ENCODE measurements around the gene METTL3.

The METTL3 gene

DNA sequence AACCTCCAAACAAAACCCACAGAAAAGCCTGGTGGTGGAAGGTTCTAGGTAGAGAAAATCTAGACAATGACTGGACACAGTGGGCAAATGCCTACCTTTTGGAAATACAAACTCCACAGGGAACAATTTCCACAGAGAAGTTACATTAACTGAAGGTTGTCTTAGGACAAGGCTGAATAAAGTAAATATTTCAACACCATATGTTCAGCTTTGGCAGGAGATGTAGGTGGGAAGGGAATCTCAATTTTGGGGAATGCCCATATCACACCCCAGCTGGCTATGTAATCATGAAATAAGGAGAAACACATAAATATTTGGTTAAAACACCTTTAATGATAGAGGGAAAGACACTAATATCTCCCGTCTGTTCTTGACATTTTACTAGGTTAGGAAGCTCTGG, 9.6 kb upstream of the METTL3 start:
- no peak overlapping the region for H3K27ac ChIP-seq (ENCODE audit: insufficient read depth in 1 of 2, low read depth in 1 of 2, low read length in 2 of 2, poor library complexity in 1 of 2, severe bottlenecking in 2 of 2)
- no peaks in the 10 kb centered on the region for H3K9me3 ChIP-seq (ENCODE audit: control extremely low read depth in 1 of 5, control insufficient read depth in 4 of 5, insufficient read depth in 2 of 5, low read depth in 1 of 5, low read length in 4 of 5)
- H3K4me1 ChIP-seq (ENCODE audit: control extremely low read depth in 1 of 4, control insufficient read depth in 4 of 4, insufficient read depth in 4 of 4, low read length in 3 of 4): peaks cover 0 to 3% (median 0%) of the 10 kb centered on the region in 4 experiments
- ChIA-PET POLR2A (no interaction called here), CTCF (interaction anchor here (0.7 to 2.4 kb wide), 2 partner anchors 9 to 18 kb away, joined by 3 to 11 read pairs; partner anchors contain the start of gene METTL3)
- H3K27me3 ChIP-seq (replicated peaks in 2 of 5; ENCODE audit: control insufficient read depth in 4 of 5, insufficient read depth in 5 of 5, low read length in 4 of 5): peaks cover 0 to 1% (median 0%) of the 10 kb centered on the region in 5 experiments
- peaks cover 0 to 8% (median 0%) of the 10 kb centered on the region in 4 experiments for H3K36me3 ChIP-seq (ENCODE audit: control insufficient read depth in 4 of 4, insufficient read depth in 4 of 4, low read length in 3 of 4)
- no CpG with 5 or more reads among the region's 1 CpG for WGBS (ENCODE audit: insufficient coverage)
- no peak for DNase-seq
- no peak overlapping the region for H3K4me3 ChIP-seq (ENCODE audit: control insufficient read depth in 1 of 7, extremely low read depth in 1 of 7, insufficient read depth in 4 of 7, low read depth in 2 of 7, low read length in 6 of 7)

DNA sequence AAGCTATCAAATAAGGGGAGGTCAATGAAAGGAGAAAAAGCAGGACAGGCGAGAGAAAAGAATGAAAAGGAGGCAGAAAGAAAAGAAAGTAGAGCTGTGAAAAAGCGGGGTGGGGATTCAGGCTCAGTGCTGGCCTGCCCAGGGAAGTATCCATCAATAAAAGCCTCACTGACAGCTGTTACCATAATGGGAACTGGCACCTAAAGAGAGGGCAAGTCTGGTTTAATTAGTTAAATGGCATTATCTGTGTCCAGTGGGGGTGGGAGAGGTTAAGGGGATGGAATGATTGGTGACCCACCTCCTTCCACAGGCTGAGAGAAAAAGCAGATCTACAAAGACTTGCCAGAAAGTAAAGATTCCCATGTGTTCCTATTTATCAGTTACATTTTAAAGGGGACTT, 7.6 kb upstream of the METTL3 start:
- ChIA-PET POLR2A (no interaction called here), CTCF (interaction anchor here (0.6 to 1.2 kb wide), 2 partner anchors 12 to 23 kb away, joined by 3 to 5 read pairs; no protein-coding TSS in a partner anchor)
- DNase-seq: no peak
- H3K4me1 ChIP-seq (ENCODE audit: control extremely low read depth in 1 of 4, control insufficient read depth in 4 of 4, insufficient read depth in 4 of 4, low read length in 3 of 4): no peaks in the 10 kb centered on the region
- 100% methylated on average over 2 of the region's 2 CpGs for WGBS (ENCODE audit: insufficient coverage)
- H3K27me3 ChIP-seq (replicated peaks in 2 of 5; ENCODE audit: control insufficient read depth in 4 of 5, insufficient read depth in 5 of 5, low read length in 4 of 5): no peaks in the 10 kb centered on the region
- no peak overlapping the region for H3K4me3 ChIP-seq (ENCODE audit: control insufficient read depth in 1 of 7, extremely low read depth in 1 of 7, insufficient read depth in 4 of 7, low read depth in 2 of 7, low read length in 6 of 7)
- H3K36me3 ChIP-seq (ENCODE audit: control insufficient read depth in 4 of 4, insufficient read depth in 4 of 4, low read length in 3 of 4): peaks cover 0 to 4% (median 0%) of the 10 kb centered on the region in 4 experiments
- no peak overlapping the region for H3K27ac ChIP-seq (ENCODE audit: insufficient read depth in 1 of 2, low read depth in 1 of 2, low read length in 2 of 2, poor library complexity in 1 of 2, severe bottlenecking in 2 of 2)
- no peaks in the 10 kb centered on the region for H3K9me3 ChIP-seq (ENCODE audit: control extremely low read depth in 1 of 5, control insufficient read depth in 4 of 5, insufficient read depth in 2 of 5, low read depth in 1 of 5, low read length in 4 of 5)

- DNase-seq: no peak
- Histone ChIP-seq H3K36me3 (ENCODE audit: control insufficient read depth in 4 of 4, insufficient read depth in 4 of 4, low read length in 3 of 4) (peaks cover 0 to 3% (median under 1%) of the 10 kb centered on the region in 4 experiments), H3K27ac (ENCODE audit: insufficient read depth in 1 of 2, low read depth in 1 of 2, low read length in 2 of 2, poor library complexity in 1 of 2, severe bottlenecking in 2 of 2) (no peak overlapping the region), H3K9me3 (ENCODE audit: control extremely low read depth in 1 of 5, control insufficient read depth in 4 of 5, insufficient read depth in 2 of 5, low read depth in 1 of 5, low read length in 4 of 5) (no peaks in the 10 kb centered on the region), H3K4me1 (ENCODE audit: control extremely low read depth in 1 of 4, control insufficient read depth in 4 of 4, insufficient read depth in 4 of 4, low read length in 3 of 4) (peaks cover 9 to 21% (median 12%) of the 10 kb centered on the region in 4 experiments), H3K4me3 (ENCODE audit: control insufficient read depth in 1 of 7, extremely low read depth in 1 of 7, insufficient read depth in 4 of 7, low read depth in 2 of 7, low read length in 6 of 7) (no peak overlapping the region), H3K27me3 (replicated peaks in 2 of 5; ENCODE audit: control insufficient read depth in 4 of 5, insufficient read depth in 5 of 5, low read length in 4 of 5) (no peaks in the 10 kb centered on the region)
- 100% methylated on average over 1 of the region's 1 CpG for WGBS (ENCODE audit: insufficient coverage)
- ChIA-PET CTCF (interaction anchor here (1.0 to 1.8 kb wide), 6 partner anchors 12 to 272 kb away, joined by 3 to 4 read pairs (median 3); partner anchors contain the start of gene SALL2), POLR2A (no interaction called here)
Observed at GRCh38 chr14:21514341-21514740, 3.2 kb upstream of the METTL3 start.

DNA sequence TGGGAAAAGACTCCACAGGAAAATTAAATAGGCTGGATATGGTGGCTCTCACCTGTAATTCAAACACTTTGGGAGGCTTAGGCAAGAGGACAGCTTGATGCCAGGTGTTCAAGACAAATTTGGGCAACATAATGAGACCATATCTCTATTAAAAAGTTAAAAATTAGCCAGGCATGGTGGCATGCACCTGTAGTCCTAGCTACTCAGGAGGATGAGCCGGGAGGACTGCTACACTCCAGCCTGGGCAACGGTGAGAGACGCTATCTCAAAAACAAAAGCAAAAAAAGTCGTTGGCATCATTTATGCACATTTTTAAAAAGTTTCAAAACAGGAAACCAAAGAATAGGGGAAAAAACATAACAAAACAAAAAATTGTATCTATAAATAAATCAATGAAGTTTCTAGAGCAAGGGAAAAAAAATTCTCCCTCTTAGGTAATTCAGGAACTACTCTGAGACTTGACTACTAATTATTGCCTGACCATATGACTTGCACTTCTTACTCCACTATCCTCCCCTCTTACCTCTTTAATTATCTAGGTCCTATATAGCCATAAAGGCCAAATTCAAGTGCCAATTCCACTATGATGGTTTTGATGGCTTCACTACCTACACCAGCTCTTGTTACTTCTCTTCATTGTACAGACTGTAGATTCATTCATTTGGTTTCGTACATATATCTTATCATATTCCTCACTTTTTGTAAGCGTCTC, 1.6 kb downstream of the METTL3 start:
- ChIA-PET CTCF (interaction anchor here (0.8 to 5.2 kb wide), 5 partner anchors 8 to 38 kb away, joined by 3 to 51 read pairs (median 6); no protein-coding TSS in a partner anchor), POLR2A (interaction anchor here (2.8 kb wide), 1 partner anchor 11 kb away, joined by 12 read pairs; no protein-coding TSS in a partner anchor)
- no peak for DNase-seq
- no peaks in the 10 kb centered on the region for H3K27me3 ChIP-seq (replicated peaks in 2 of 5; ENCODE audit: control insufficient read depth in 4 of 5, insufficient read depth in 5 of 5, low read length in 4 of 5)
- peak overlapping the region in 1 of 2 experiments; percentile 22 for H3K27ac ChIP-seq (ENCODE audit: insufficient read depth in 1 of 2, low read depth in 1 of 2, low read length in 2 of 2, poor library complexity in 1 of 2, severe bottlenecking in 2 of 2)
- peaks cover 0 to 11% (median 10%) of the 10 kb centered on the region in 4 experiments for H3K36me3 ChIP-seq (ENCODE audit: control insufficient read depth in 4 of 4, insufficient read depth in 4 of 4, low read length in 3 of 4)
- H3K4me1 ChIP-seq (ENCODE audit: control extremely low read depth in 1 of 4, control insufficient read depth in 4 of 4, insufficient read depth in 4 of 4, low read length in 3 of 4): peaks cover 9 to 24% (median 15%) of the 10 kb centered on the region in 4 experiments
- 100% methylated on average over 4 of the region's 6 CpGs for WGBS (ENCODE audit: insufficient coverage)
- peak overlapping the region in 5 of 7 experiments; percentile 97 to 100 (median 99) for H3K4me3 ChIP-seq (ENCODE audit: control insufficient read depth in 1 of 7, extremely low read depth in 1 of 7, insufficient read depth in 4 of 7, low read depth in 2 of 7, low read length in 6 of 7)
- no peaks in the 10 kb centered on the region for H3K9me3 ChIP-seq (ENCODE audit: control extremely low read depth in 1 of 5, control insufficient read depth in 4 of 5, insufficient read depth in 2 of 5, low read depth in 1 of 5, low read length in 4 of 5)

- CTCF ChIA-PET: interaction anchor here (5.2 kb wide), 1 partner anchor 7 kb away, joined by 51 read pairs; no protein-coding TSS in a partner anchor
- WGBS (ENCODE audit: insufficient coverage): no CpG with 5 or more reads among the region's 2 CpGs
- Histone ChIP-seq H3K36me3 (ENCODE audit: control insufficient read depth in 4 of 4, insufficient read depth in 4 of 4, low read length in 3 of 4) (peaks cover 14 to 34% (median 30%) of the 10 kb centered on the region in 4 experiments), H3K4me1 (ENCODE audit: control extremely low read depth in 1 of 4, control insufficient read depth in 4 of 4, insufficient read depth in 4 of 4, low read length in 3 of 4) (peaks cover 9 to 19% (median 13%) of the 10 kb centered on the region in 4 experiments), H3K27me3 (replicated peaks in 2 of 5; ENCODE audit: control insufficient read depth in 4 of 5, insufficient read depth in 5 of 5, low read length in 4 of 5) (no peaks in the 10 kb centered on the region), H3K4me3 (ENCODE audit: control insufficient read depth in 1 of 7, extremely low read depth in 1 of 7, insufficient read depth in 4 of 7, low read depth in 2 of 7, low read length in 6 of 7) (no peak overlapping the region), H3K9me3 (ENCODE audit: control extremely low read depth in 1 of 5, control insufficient read depth in 4 of 5, insufficient read depth in 2 of 5, low read depth in 1 of 5, low read length in 4 of 5) (no peaks in the 10 kb centered on the region), H3K27ac (ENCODE audit: insufficient read depth in 1 of 2, low read depth in 1 of 2, low read length in 2 of 2, poor library complexity in 1 of 2, severe bottlenecking in 2 of 2) (no peak overlapping the region)
- POLR2A ChIA-PET: no interaction called here
- DNase-seq: no peak
Observed at GRCh38 chr14:21506557-21506956, 4.6 kb downstream of the METTL3 start.

DNA sequence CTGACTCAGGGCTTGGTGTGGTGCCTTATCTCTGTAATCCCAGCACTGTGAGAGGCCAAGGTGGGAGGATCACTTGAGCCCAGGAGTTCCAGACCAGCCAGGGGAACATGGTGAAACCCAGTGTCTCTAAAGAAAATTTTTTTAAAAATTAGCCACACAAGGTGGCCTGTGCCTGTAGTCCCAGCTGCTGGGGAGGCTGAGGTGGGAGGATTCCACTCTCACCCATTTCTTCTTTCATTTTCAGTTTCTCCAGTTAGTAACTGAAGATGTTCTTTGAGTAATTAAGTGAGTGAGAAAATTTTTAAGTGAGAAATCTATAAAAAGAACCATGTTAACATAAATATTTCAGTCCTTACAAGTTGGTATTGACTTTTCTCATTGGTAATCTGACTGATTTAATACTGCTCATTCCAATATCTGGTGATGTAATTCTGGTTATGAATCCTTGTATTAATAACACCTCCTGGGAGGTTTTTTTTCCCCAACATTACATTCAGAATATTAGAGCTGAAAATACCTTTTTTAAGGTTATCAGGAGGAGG, 6.1 kb downstream of the METTL3 start:
- Histone ChIP-seq H3K36me3 (ENCODE audit: control insufficient read depth in 4 of 4, insufficient read depth in 4 of 4, low read length in 3 of 4) (peaks cover 14 to 48% (median 44%) of the 10 kb centered on the region in 4 experiments), H3K27me3 (replicated peaks in 2 of 5; ENCODE audit: control insufficient read depth in 4 of 5, insufficient read depth in 5 of 5, low read length in 4 of 5) (no peaks in the 10 kb centered on the region), H3K4me3 (ENCODE audit: control insufficient read depth in 1 of 7, extremely low read depth in 1 of 7, insufficient read depth in 4 of 7, low read depth in 2 of 7, low read length in 6 of 7) (no peak overlapping the region), H3K4me1 (ENCODE audit: control extremely low read depth in 1 of 4, control insufficient read depth in 4 of 4, insufficient read depth in 4 of 4, low read length in 3 of 4) (peaks cover 7 to 11% (median 9%) of the 10 kb centered on the region in 4 experiments), H3K9me3 (ENCODE audit: control extremely low read depth in 1 of 5, control insufficient read depth in 4 of 5, insufficient read depth in 2 of 5, low read depth in 1 of 5, low read length in 4 of 5) (no peaks in the 10 kb centered on the region), H3K27ac (ENCODE audit: insufficient read depth in 1 of 2, low read depth in 1 of 2, low read length in 2 of 2, poor library complexity in 1 of 2, severe bottlenecking in 2 of 2) (no peak overlapping the region)
- ChIA-PET CTCF (no interaction called here), POLR2A (interaction anchor here (0.7 kb wide), 1 partner anchor 52 kb away, joined by 3 read pairs; no protein-coding TSS in a partner anchor)
- DNase-seq: peak in 2 of 3 donors; percentile 28 to 32

- CTCF ChIA-PET: interaction anchor here (0.7 to 3.2 kb wide), 4 partner anchors 12 to 53 kb away, joined by 3 to 16 read pairs (median 4); partner anchors contain the start of gene TOX4
- peaks cover 20 to 61% (median 51%) of the 10 kb centered on the region in 4 experiments for H3K36me3 ChIP-seq (ENCODE audit: control insufficient read depth in 4 of 4, insufficient read depth in 4 of 4, low read length in 3 of 4)
- POLR2A ChIA-PET: no interaction called here
Observed at GRCh38 chr14:21503376-21503775, 7.8 kb downstream of the METTL3 start.

More at GRCh38 chr14:21503376-21503775, 7.8 kb downstream of the METTL3 start:
- WGBS (ENCODE audit: insufficient coverage): 95% methylated on average over 4 of the region's 4 CpGs
- Histone ChIP-seq H3K9me3 (ENCODE audit: control extremely low read depth in 1 of 5, control insufficient read depth in 4 of 5, insufficient read depth in 2 of 5, low read depth in 1 of 5, low read length in 4 of 5) (no peaks in the 10 kb centered on the region), H3K4me3 (ENCODE audit: control insufficient read depth in 1 of 7, extremely low read depth in 1 of 7, insufficient read depth in 4 of 7, low read depth in 2 of 7, low read length in 6 of 7) (no peak overlapping the region), H3K27ac (ENCODE audit: insufficient read depth in 1 of 2, low read depth in 1 of 2, low read length in 2 of 2, poor library complexity in 1 of 2, severe bottlenecking in 2 of 2) (no peak overlapping the region), H3K4me1 (ENCODE audit: control extremely low read depth in 1 of 4, control insufficient read depth in 4 of 4, insufficient read depth in 4 of 4, low read length in 3 of 4) (no peaks in the 10 kb centered on the region), H3K27me3 (replicated peaks in 2 of 5; ENCODE audit: control insufficient read depth in 4 of 5, insufficient read depth in 5 of 5, low read length in 4 of 5) (no peaks in the 10 kb centered on the region)
- no peak for DNase-seq
